ENCODE results near the gene MED13L.

GRCh38 chr12:116150001-116150400, 127.5 kb downstream of the MED13L start:
- TF ChIP-seq CTCF (optimal IDR thresholded peaks at IDR 0.05 in 1 of 3, IDR thresholded peaks at IDR 0.05 in 1 of 3, conservative IDR thresholded peaks at IDR 0.05 in 1 of 3; ENCODE audit: extremely low read depth in 1 of 3, insufficient read depth in 2 of 3, low read length in 3 of 3) (no peak), EZH2 (IDR thresholded peaks at IDR 0.05; ENCODE audit: low read length) (no peak)

Data from keratinocyte (primary cell).